HG03064 (cell line): ENCODE results near the gene SDC3.
"Not testable (repeated sequence)": the region's sequence is repeated elsewhere in the genome, so short reads cannot be mapped to it uniquely, and the experiment has no call there.

Source experiments
- ATAC-seq: cut with Tn5 transposase; IDR thresholded peaks from one replicate; pipeline ENCODE4 v1.9.1; 2021; ENCODE audit warnings: low read depth; ENCODE audit not compliant: unreplicated experiment

The SDC3 gene

GRCh38 chr1:30908696-30909364 is at the start of gene SDC3:
Gene SDC3 (minus strand): TSS chr1:30908758. CDS start chr1:30908586, 172 bp downstream.
- ATAC-seq, result no peak

GRCh38 chr1:30957560-30958222 is 49.1 kb upstream of the SDC3 start:
- no peak for ATAC-seq

GRCh38 chr1:30955448-30956015 is 47.0 kb upstream of the SDC3 start:
- ATAC-seq, result no peak

- no peak for ATAC-seq
Measured at GRCh38 chr1:30953685-30954084, 45.1 kb upstream of the SDC3 start.

GRCh38 chr1:30952098-30952497 is 43.5 kb upstream of the SDC3 start:
- ATAC-seq, result no peak

GRCh38 chr1:30950700-30951099 is 42.1 kb upstream of the SDC3 start:
- ATAC-seq, result no peak

GRCh38 chr1:30950053-30950452 is 41.5 kb upstream of the SDC3 start:
- ATAC-seq, result no peak

GRCh38 chr1:30949487-30949838 is 40.9 kb upstream of the SDC3 start:
- ATAC-seq, result not testable (repeated sequence)

GRCh38 chr1:30948813-30949486 is 40.4 kb upstream of the SDC3 start:
- ATAC-seq, result not testable (repeated sequence)

GRCh38 chr1:30948278-30948677 is 39.7 kb upstream of the SDC3 start:
- ATAC-seq, result no peak

GRCh38 chr1:30947212-30947611 is 38.7 kb upstream of the SDC3 start:
- ATAC-seq, result no peak

- ATAC-seq, result no peak
Measured at GRCh38 chr1:30942326-30942963, 33.9 kb upstream of the SDC3 start.

GRCh38 chr1:30940541-30940940 is 32.0 kb upstream of the SDC3 start:
- ATAC-seq, result no peak

- ATAC-seq, result no peak
Measured at GRCh38 chr1:30936541-30937171, 28.1 kb upstream of the SDC3 start.

GRCh38 chr1:30935758-30936157 is 27.2 kb upstream of the SDC3 start:
- not testable (repeated sequence) for ATAC-seq

GRCh38 chr1:30934613-30935012 is 26.1 kb upstream of the SDC3 start:
- ATAC-seq, result no peak

- ATAC-seq, result no peak
Measured at GRCh38 chr1:30933874-30934252, 25.3 kb upstream of the SDC3 start.

- ATAC-seq, result no peak
Measured at GRCh38 chr1:30930631-30931173, 22.1 kb upstream of the SDC3 start.

- no peak for ATAC-seq
Measured at GRCh38 chr1:30929944-30930525, 21.5 kb upstream of the SDC3 start.
